Vein endothelial cell (primary cell): ENCODE data around the gene WSCD2. TPM values are rescaled to one million over a fixed set of nuclear protein-coding genes. Genes with fewer than 3 reads are reported as not detected.

ENCODE experiments used
- total RNA-seq: library from RNA; depleted of rRNA; stranded (reverse); fragments of >200 nt; gene quantifications from 2 replicates; pipeline ENCODE4 v1.2.3, GENCODE V29; 2012

The WSCD2 gene
- total RNA-seq, result not detected in 2 replicates

DNA sequence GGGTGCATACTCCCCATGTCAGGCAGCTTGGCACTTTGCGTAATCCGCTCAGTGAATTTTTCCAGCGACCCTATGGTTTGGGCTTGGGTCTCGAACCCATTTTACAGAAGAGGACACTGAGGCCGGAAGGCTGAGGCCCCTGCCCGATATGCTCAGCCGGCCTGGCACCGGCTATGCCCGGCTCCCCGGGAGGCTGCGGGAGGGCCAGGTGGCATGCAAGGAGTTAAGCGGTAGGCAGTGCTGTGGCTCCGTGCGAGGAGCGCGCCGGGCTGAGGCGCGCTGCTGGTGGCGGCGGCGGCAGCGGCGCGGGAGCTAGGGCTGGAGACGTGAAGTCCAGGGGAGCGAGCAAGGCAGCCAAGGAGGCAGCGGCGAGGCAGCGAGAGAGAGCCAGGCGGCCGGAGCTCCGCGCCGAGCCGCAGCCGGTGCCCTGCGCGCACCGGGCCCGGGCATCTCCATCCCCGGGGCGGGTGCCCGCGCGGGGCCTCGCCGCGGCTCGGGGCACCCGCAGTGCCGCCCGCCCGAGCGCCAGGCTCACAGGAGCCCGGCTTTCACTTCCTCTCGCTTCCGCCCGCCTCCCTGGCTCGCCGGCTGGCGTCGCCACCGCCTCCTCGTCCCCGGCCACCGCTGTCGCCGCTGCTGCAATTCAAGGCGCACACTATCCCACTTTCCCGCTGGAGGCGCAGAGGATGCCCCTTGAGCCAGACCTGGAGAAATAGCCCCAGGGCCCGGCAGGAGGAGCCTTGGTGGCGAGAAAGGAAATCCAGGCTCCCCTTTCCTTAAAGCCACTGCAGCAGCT lies at the start of gene WSCD2:
Gene WSCD2, plus strand, starts transcription at position 272 of the 796 bp plus-strand sequence. CDS start 66,545 bp downstream, outside the sequence.

Other genes with a start within 250 kb of the WSCD2 start
- under 0.01 and 0.10 TPM in 2 replicates for gene CMKLR1, start 210.0 kb downstream of the WSCD2 start, total RNA-seq